HG02642 (cell line): ENCODE results near the gene LRRC32.

Source experiments
- ATAC-seq: cut with Tn5 transposase; IDR thresholded peaks from one replicate; pipeline ENCODE4 v1.9.1; 2021; ENCODE audit warnings: mild to moderate bottlenecking; ENCODE audit not compliant: unreplicated experiment, poor library complexity

Gene LRRC32

DNA sequence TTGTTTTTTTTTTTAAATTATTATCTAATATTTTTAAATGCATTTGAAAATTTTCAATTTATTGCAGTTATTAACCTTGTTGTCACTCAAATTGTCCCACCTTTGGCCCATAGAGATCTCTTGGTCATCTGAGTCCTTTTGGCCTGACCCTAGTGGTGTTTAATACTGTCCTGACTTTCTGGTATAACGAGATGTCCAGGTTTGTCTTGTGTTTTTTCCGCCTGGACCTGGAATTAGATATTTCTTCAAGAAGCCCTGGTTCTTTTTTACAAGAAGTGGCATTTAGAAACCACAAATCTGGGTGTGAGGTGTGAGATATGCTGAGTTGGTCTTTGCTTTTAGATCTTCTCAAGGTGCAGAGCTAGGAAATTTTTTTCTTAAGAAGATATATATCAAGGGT, 38.1 kb downstream of the LRRC32 start:
- ATAC-seq: no peak

GRCh38 chr11:76631566-76632308, 38.8 kb downstream of the LRRC32 start:
- no peak for ATAC-seq

DNA sequence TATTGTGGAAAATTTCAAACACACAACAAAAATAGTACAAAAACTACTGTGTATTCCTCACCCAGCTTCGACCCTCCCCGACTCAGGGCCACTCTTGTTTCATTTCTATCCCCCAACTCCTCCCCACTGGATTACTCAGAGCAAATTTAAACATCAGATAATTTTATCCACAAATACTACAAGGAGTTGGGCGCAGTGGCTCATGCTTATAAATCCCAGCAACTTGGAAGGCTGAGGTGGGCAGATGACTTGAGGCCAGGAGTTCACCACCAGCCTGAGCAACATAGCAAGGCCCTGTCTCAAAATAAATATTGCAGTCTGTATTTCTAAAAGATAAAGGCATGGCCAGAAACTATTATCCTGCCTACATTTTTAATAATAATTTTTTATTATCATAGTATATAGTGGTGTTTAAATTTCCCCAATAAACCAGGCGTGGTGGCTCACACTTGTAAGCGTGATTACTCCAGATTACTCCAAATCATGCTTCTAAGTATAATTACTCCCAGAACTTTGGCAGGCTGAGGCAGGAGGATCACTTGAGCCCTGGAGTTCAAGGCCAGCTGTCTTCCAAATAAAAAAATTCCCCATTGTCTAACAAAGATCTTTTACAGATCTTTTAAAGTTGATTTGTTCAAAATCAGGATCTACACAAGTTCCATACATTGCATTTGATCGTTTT, 39.8 kb downstream of the LRRC32 start:
- no peak for ATAC-seq

- no peak for ATAC-seq
These were observed 40.5 kb downstream of the LRRC32 start for GRCh38 chr11:76629853-76630599.

DNA sequence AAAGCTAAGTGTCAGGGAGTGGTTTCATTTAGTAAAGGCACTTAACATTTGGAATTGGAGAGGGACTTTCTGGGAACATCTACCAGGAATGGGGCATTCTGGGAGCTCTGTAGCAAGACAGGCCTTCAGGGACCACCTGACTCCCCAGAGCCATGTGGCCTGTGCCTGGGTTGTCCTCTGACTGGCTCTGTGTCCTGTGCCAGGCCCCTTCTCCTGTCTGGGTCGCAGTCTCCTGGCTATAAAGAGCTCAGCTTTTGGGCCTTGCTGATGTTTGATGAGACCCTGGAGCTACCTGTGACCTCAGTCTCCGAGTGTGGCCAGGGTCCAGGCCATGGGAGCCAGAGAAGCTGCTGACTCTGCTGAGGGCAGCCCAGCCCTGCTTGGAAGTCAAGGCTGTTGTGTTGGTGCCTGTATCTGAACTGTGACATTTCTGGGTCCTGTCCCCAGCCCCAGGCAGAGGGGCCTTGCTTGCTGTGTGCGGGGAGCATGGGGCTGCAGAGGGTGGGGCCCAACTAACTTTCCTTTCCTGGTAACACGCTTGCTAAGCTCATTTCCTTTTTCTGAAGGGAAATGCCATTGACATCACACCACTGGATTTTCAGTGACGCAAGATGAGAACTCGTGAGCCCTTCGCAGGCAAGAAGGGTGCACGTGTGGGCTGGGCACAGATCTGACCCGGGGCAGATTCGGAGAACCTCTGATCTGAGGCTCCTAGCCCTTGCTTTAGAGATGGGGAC, 41.3 kb downstream of the LRRC32 start:
- ATAC-seq: no peak

DNA sequence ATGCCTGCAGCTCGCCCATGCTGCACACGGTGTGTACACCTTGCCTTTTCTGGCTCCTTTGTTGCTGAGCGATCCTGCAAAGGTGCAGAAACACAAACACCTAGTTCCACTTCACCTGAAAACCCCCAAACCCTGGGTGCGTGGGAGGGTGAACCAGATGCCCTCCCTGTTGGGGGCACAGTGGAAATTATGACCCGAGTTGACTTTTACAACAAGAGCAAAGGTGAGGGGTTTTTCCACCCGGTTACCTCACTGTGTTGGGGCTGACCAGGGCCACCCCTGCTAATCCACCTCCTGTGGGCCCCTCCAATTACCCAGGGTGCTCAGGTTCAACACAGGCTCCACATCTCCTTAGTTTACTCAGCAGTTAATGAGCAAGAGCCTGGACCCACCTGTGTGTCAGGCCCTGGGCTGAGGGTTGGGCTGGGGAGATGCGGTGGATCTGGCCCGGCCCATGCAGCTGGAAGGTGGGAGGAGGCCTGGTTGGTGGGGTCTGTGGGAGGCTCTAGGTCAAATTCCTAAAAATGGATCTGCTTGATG, 42.1 kb downstream of the LRRC32 start:
- no peak for ATAC-seq

- no peak for ATAC-seq
These were observed 42.9 kb downstream of the LRRC32 start for GRCh38 chr11:76627606-76628005.

- peak; percentile 81 for ATAC-seq
These were observed 43.6 kb downstream of the LRRC32 start for GRCh38 chr11:76626921-76627401.

DNA sequence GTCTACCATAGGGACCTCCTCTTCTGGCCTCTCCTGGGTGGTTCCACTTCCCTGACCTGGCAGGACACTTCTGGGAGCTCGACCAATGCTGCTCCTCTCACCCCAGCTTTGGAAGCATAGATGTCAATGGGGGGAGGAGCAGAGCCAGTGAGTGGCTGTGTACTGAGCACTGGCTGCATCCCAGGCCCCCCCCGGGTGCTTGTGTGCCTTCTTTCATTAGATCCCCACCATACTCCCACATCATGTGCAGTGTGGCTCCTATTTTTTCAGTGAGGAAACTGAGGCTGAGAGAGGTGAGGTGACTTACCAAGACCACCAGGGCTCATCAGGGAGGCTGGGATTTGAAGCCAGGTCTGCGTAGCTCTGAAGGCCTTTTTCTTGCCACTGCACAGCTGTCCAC, 44.3 kb downstream of the LRRC32 start:
- ATAC-seq: no peak

DNA sequence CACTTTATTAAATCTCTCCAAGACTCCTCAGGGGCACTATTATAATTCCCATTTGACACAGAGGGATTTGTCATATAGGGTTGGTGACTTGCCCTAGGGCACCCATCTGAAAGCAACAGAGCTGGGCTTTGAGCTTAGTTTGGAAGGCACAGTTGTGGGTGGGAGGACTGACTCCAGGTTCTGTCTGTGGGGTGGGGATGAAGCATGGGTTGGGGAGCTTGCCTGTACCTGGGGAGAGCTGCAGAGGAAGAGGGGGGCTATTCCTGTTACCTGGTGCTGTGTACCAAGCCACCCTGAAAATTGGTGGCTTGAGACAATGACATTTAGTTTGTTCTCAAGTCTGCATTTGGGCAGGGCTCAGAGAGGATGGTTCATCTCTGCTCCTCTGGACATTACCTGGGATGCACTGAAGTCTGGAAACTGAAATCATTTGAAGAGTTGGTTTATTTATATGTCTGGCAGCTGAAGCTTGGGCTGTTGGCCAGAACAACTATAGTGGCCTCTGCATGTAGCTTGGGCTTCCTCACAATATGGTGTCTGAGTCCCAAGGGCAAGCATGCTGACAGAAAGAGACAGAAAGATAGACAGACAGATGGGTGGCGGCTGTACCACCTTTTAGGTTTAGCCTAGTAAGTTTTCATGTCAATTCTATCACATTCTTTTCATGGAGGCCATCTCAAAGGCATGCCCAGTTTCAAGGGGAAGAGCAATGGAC, 44.9 kb downstream of the LRRC32 start:
- ATAC-seq: no peak

DNA sequence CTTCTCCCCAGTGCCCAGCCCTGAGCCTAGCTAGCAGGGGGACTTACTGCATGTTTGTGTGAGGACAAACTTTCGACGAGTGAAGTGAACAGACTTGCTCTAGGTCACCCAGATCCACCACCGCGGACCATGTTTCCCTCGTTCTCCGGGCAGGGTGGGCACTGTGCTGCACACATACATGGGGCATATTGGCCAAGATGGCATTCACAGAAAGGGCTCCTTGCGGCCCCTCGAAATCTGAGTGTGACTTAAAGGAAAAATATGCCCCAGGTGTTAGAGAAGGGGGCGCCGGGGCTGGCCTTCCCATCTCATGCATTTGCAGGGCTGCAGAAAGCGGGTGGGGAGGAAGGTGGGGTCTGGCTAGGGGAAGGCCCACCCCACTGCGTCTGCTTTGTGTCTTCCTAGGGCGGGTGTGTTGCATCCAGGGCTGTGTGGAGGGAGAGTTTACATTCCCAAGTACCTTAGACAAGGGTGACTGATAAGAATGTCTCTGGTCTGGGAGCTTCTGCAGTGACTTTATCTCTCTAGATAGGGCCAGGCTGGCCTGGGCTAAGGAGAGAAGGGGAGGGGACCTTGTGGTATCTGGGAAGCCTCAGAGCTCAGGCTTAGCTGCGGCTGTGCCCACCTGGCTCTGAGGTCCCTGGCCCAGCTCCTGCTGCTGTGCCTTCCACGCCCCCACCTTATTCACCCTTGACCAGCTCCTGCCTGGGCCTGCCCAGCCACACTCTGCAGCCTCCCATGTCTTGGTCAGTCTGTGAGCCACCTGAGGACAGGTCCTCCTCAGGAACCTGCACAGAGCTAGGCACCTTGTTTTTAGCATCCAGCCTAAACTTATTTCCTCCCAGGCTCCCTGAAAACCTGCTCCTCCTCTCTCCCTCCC, 45.8 kb downstream of the LRRC32 start:
- ATAC-seq: no peak

DNA sequence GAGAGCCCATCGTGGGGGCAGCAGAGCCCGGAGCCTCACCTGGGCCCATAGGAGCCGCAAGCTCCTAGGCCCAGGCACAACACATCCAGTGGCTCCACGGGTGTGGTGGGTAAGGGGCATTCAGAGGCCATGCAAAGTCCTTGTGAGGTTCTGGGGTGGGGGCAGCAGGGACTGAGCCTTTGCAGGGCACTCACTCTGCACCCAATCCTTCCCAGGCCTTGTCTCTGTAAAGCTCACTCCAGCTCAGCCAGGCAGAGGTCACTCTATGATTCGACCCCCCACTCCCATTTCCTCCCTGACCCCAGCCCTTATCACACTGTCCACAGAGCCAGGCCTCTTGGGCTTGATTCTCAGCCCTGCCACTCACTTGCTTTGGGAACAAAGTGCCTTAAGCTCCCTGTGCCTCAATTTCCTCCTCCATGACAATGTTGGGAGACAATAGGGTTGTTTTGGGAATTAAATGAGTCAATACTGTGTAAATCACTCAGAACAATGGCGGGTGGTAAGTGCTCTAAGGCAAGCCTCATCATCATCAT, 46.6 kb downstream of the LRRC32 start:
- ATAC-seq: no peak

- no peak for ATAC-seq
These were observed 47.2 kb downstream of the LRRC32 start for GRCh38 chr11:76623171-76623883.

GRCh38 chr11:76622493-76623094, 48.0 kb downstream of the LRRC32 start:
- no peak for ATAC-seq

GRCh38 chr11:76621868-76622267, 48.7 kb downstream of the LRRC32 start:
- ATAC-seq: no peak

DNA sequence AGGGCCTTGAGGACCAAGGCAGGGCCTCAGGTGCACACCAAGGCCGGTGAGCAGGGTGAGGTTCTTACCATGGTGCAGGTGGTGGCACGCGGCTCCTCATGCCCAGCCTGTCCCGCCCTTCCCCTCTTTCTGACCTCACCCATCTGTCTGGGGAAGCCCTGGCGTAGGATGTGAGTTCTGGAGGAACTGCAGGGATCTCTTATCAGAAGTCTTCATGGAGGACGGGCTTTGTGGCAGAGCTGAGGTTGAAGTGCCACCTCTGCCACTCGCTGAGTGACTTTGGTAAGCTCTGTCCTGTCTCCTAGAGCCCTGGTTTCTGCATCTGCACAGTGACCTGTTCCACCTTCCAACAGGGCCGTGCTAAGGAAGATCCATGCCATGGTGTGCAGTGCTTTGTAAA, 49.1 kb downstream of the LRRC32 start:
- no peak for ATAC-seq

- ATAC-seq: no peak
These were observed 50.1 kb downstream of the LRRC32 start for GRCh38 chr11:76620489-76620888.
